RWPE2 (cell line): ENCODE results near the gene ILK.
A peak's percentile ranks its signal among the peaks of the same experiment; 100 is the strongest.

Experiments used
- ATAC-seq: fragments of 200-7000 bp; cut with Tn5 transposase; 3 replicates; pipeline ENCODE4 v1.9.1; 2021; ENCODE audit warnings: low read depth
- DNase-seq: peaks from one replicate; pipeline ENCODE4 v3.0.0-alpha.2; 2020; ENCODE audit warnings: low spot score
- H3K27ac ChIP-seq: fragments of 450-650 bp; 2 replicates; pipeline ENCODE4 v1.5.1; 2017; ENCODE audit warnings: mild to moderate bottlenecking; ENCODE audit not compliant: poor library complexity, severe bottlenecking
- H3K27me3 ChIP-seq: fragments of 250-450 bp; sonication (Bioruptor Pico); 2 replicates; pipeline ENCODE4 v1.5.1; 2021; ENCODE audit warnings: mild to moderate bottlenecking, moderate library complexity; ENCODE audit not compliant: insufficient read depth, poor library complexity, severe bottlenecking
- H3K36me3 ChIP-seq: fragments of 250-450 bp; sonication (Bioruptor Pico); 2 replicates; pipeline ENCODE4 v1.5.1; 2020; ENCODE audit warnings: low read depth, mild to moderate bottlenecking, moderate library complexity
- H3K4me1 ChIP-seq: fragments of 250-450 bp; sonication (Bioruptor Pico); 2 replicates; pipeline ENCODE4 v1.5.1; 2021; ENCODE audit warnings: mild to moderate bottlenecking, moderate library complexity; ENCODE audit not compliant: insufficient read depth, poor library complexity, severe bottlenecking
- H3K4me3 ChIP-seq: fragments of 250-450 bp; sonication (Bioruptor Pico); 2 replicates; pipeline ENCODE4 v1.5.1; 2021; ENCODE audit warnings: mild to moderate bottlenecking, moderate library complexity; ENCODE audit not compliant: severe bottlenecking
- H3K9me3 ChIP-seq: fragments of 250-450 bp; sonication (Bioruptor Pico); 2 replicates; pipeline ENCODE4 v1.5.1; 2021; ENCODE audit warnings: mild to moderate bottlenecking, moderate library complexity; ENCODE audit not compliant: severe bottlenecking
- TF ChIP-seq, protein P1 (sequence below): fragments of 450-650 bp; IDR thresholded peaks from one replicate; pipeline ENCODE4 v1.5.1; 2017; ENCODE audit warnings: mild to moderate bottlenecking, moderate library complexity; ENCODE audit not compliant: poor library complexity, severe bottlenecking

ILK gene

GRCh38 chr11:6615882-6616585 is 12.5 kb downstream of the ILK start:
- H3K27me3 ChIP-seq = no peaks in the 10 kb centered on the region
- ATAC-seq = no peak

GRCh38 chr11:6616596-6617250 is 13.1 kb downstream of the ILK start:
- H3K36me3 ChIP-seq = no peaks in the 10 kb centered on the region
- no peaks in the 10 kb centered on the region for H3K27me3 ChIP-seq
- no peak overlapping the region for H3K4me3 ChIP-seq
- ATAC-seq (no peak), DNase-seq (no peak)
- H3K4me1 ChIP-seq = peaks cover 4% of the 10 kb centered on the region
- TF ChIP-seq, protein P1, sequence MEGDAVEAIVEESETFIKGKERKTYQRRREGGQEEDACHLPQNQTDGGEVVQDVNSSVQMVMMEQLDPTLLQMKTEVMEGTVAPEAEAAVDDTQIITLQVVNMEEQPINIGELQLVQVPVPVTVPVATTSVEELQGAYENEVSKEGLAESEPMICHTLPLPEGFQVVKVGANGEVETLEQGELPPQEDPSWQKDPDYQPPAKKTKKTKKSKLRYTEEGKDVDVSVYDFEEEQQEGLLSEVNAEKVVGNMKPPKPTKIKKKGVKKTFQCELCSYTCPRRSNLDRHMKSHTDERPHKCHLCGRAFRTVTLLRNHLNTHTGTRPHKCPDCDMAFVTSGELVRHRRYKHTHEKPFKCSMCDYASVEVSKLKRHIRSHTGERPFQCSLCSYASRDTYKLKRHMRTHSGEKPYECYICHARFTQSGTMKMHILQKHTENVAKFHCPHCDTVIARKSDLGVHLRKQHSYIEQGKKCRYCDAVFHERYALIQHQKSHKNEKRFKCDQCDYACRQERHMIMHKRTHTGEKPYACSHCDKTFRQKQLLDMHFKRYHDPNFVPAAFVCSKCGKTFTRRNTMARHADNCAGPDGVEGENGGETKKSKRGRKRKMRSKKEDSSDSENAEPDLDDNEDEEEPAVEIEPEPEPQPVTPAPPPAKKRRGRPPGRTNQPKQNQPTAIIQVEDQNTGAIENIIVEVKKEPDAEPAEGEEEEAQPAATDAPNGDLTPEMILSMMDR = no peak
- H3K27ac ChIP-seq = no peak overlapping the region
- H3K9me3 ChIP-seq = no peaks in the 10 kb centered on the region

More at GRCh38 chr11:6615882-6616585, 12.5 kb downstream of the ILK start:
- H3K36me3 ChIP-seq = peaks cover 5% of the 10 kb centered on the region
- H3K4me3 ChIP-seq = no peak overlapping the region
- no peak overlapping the region for H3K27ac ChIP-seq
- H3K4me1 ChIP-seq = peaks cover 4% of the 10 kb centered on the region
- peak; percentile 18 for DNase-seq
- TF ChIP-seq, protein P1 = no peak
- H3K9me3 ChIP-seq = no peaks in the 10 kb centered on the region

DNA sequence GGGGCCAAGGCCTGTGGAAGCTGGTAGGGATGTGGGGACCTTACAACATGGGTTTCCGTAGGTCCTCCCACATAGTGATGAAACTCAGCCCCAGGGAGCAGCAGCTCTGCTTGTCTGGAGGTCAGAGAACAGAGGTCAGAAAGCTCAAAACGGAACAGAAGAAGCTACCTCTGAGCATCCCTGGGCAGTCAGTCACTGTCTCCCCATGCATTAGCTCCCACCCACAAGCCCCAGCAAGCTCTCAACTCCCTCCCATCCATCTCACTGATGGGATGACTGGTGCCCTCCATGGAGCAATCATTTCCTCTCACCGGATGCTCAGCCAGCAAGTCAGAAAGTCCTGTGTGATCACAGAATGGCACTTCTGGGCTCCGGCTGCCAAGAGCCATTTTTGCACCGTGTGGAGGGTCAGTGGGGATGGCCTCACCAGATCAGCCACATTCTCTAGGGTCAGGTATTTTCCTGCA is 13.8 kb downstream of the ILK start:
- no peak overlapping the region for H3K4me3 ChIP-seq
- H3K4me1 ChIP-seq = peaks cover 4% of the 10 kb centered on the region
- H3K27ac ChIP-seq = no peak overlapping the region
- peak; percentile 24 for DNase-seq
- H3K9me3 ChIP-seq = no peaks in the 10 kb centered on the region
- H3K36me3 ChIP-seq = no peaks in the 10 kb centered on the region
- TF ChIP-seq, protein P1 = no peak
- no peaks in the 10 kb centered on the region for H3K27me3 ChIP-seq
- ATAC-seq = no peak

DNA sequence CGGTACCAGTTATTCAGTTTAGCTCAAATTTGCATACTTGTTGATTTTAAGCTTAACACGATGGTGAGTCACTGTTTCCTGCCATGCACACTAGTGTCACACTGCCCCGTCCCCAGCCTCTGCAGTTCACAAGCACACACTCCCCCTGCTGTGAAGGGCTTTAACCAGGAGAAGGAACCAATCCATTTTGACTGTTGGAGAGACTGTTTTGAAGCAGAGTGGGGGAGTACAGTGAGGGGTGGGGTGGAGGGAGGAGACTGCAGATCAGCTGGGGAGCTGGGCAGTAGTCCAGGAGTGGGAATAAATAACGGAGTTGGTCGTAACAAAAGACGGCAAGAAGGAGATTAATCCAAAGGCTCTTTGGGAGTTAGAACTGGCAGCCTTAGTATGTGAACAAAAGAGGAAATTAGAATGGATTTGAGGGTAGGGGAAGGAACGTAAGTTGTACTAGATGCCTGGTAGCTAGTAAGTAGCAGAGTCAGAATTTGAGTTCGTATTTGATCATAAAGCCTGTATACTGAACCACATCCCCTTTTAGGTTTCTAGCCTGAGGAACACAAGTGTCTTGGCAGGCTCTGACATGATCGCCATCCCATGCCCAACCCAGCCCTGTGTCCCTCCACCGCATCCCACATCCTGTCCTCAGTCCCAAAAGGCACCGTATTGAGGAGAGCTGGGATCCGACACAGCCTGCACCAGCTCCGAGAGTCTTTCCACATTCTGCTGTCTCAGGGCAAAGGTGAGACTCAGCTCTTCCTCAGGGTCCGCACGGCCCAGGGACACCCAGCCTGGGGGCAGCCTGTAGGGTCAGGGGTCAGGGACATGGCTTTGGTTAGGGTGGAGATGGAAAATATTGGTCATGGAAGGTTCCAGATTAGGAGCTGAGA is 14.8 kb downstream of the ILK start:
- peak overlapping the region; percentile 30 for H3K27ac ChIP-seq
- TF ChIP-seq, protein P1 = no peak
- H3K9me3 ChIP-seq = no peaks in the 10 kb centered on the region
- peak; percentile 16; the same call in 2 of the 3 replicates for ATAC-seq
- DNase-seq = peak; percentile 21
- no peaks in the 10 kb centered on the region for H3K27me3 ChIP-seq
- H3K36me3 ChIP-seq = no peaks in the 10 kb centered on the region
- H3K4me1 ChIP-seq = peaks cover 4% of the 10 kb centered on the region
- peak overlapping the region; percentile 60 for H3K4me3 ChIP-seq
